AG09319 (cell line): ENCODE data around the gene NOVA1.
"Not testable (repeated sequence)": the region's sequence is repeated elsewhere in the genome, so short reads cannot be mapped to it uniquely, and the experiment has no call there.

ENCODE experiments used
- DNase-seq: peaks from one replicate; pipeline ENCODE4 v3.0.0-alpha.2; 2010; ENCODE audit warnings: low read depth; ENCODE audit errors: extremely low read depth
- TF ChIP-seq, protein P1 (sequence below): IDR thresholded peaks from 2 replicates; pipeline ENCODE4 v1.5.1; 2011; ENCODE audit warnings: low read depth, mild to moderate bottlenecking, inconsistent platforms, low read length, moderate library complexity

NOVA1 gene, protein sequence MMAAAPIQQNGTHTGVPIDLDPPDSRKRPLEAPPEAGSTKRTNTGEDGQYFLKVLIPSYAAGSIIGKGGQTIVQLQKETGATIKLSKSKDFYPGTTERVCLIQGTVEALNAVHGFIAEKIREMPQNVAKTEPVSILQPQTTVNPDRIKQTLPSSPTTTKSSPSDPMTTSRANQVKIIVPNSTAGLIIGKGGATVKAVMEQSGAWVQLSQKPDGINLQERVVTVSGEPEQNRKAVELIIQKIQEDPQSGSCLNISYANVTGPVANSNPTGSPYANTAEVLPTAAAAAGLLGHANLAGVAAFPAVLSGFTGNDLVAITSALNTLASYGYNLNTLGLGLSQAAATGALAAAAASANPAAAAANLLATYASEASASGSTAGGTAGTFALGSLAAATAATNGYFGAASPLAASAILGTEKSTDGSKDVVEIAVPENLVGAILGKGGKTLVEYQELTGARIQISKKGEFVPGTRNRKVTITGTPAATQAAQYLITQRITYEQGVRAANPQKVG

DNA sequence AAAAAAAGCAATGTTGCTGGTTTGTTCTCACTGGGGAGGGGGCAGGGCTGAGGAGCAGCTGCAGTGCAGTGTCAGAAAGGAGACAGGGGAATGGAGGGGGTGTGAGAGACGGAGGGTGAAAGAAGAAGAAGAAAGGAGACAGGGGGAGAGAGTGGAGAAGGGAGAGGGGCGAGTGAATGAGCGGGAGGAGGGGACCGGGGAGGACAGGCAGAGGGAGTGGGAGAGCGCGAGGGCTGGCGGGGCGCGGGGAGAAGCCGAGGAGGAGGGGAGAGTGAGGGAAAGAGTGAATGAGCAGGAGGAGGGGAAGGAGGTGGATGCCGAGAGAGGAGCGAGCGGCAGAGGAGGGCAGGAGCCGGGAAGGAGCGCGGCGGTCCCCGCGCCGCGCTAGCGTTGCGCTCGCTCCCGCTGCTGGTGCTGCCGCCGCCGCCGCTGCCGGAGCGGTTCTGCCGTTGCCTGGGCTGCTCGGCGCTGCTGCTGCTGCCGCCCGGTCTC lies at the start of gene NOVA1:
Gene NOVA1 (minus strand): TSS at position 445 of the 492 bp plus-strand sequence. CDS start 597 bp downstream, outside the sequence.
- TF ChIP-seq, protein P1, sequence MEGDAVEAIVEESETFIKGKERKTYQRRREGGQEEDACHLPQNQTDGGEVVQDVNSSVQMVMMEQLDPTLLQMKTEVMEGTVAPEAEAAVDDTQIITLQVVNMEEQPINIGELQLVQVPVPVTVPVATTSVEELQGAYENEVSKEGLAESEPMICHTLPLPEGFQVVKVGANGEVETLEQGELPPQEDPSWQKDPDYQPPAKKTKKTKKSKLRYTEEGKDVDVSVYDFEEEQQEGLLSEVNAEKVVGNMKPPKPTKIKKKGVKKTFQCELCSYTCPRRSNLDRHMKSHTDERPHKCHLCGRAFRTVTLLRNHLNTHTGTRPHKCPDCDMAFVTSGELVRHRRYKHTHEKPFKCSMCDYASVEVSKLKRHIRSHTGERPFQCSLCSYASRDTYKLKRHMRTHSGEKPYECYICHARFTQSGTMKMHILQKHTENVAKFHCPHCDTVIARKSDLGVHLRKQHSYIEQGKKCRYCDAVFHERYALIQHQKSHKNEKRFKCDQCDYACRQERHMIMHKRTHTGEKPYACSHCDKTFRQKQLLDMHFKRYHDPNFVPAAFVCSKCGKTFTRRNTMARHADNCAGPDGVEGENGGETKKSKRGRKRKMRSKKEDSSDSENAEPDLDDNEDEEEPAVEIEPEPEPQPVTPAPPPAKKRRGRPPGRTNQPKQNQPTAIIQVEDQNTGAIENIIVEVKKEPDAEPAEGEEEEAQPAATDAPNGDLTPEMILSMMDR, result no peak
- no peak for DNase-seq

DNA sequence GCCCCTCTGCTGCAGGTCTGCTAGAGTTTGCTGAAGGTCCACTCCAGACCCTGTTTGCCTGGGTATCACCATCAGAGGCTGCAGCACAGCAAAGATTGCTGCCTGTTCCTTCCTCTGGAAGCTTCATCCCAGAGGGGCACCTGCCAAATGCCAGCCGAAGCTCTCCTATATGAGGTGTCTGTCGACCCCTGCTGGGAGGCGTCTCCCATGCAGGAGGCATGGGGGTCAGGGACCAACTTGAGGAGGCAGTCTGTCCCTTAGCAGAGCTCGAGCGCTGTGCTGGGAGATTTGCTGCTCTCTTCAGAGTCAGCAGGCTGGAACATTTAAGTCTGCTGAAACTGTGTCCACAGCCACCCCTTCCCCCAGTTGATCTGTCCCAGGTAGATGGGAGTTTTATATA lies 47.2 kb upstream of the NOVA1 start:
- not testable (repeated sequence) for DNase-seq

DNA sequence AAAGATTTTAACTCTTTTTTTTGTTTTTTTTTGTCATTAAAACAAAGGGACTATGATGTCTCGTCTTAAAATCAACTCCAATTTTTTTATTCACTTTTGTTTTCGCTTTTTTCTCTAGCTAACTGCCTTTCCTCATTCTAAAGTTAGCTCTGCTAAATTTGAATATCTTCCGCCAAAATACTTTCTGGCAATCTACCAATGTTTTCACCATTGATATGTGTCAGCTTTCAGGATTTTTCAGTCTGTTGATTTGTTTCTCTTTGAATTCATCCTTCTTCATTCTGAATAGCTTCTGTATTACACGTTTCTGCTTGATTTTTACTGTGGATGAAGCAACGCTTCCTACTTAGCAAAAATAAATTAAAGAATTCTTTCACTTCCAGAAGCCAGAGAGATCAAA lies 38.7 kb upstream of the NOVA1 start:
- TF ChIP-seq, protein P1, result no peak
- DNase-seq, result no peak

DNA sequence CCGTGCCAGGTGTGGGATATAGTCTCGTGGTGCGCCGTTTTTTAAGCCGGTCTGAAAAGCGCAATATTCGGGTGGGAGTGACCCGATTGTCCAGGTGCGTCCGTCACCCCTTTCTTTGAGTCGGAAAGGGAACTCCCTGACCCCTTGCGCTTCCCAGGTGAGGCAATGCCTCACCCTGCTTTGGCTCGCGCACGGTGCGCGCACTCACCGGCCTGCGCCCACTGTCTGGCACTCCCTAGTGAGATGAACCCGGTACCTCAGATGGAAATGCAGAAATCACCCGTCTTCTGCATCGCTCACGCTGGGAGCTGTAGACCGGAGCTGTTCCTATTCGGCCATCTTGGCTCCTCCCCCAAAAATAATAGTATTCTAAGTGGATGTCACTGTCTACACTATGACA lies 37.1 kb upstream of the NOVA1 start:
- not testable (repeated sequence) for DNase-seq

DNA sequence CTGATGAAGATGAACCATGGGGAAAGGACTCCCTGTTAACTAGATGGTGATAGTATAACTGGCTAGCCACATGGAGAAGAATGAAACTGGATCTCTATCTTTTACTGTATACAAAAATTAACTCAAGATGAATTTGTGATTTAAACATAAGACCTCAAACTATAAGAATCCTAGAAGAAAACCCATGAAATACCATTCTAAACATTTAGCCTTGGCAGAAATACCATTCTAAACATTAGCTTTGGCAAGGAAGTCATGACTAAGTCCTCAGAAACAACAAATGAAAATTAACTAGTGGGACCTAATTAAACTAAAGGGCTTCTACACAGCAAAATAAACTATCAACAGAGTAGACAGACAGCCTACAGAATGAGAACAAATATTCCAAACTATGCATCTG lies 28.4 kb upstream of the NOVA1 start:
- TF ChIP-seq, protein P1, result no peak
- no peak for DNase-seq

DNA sequence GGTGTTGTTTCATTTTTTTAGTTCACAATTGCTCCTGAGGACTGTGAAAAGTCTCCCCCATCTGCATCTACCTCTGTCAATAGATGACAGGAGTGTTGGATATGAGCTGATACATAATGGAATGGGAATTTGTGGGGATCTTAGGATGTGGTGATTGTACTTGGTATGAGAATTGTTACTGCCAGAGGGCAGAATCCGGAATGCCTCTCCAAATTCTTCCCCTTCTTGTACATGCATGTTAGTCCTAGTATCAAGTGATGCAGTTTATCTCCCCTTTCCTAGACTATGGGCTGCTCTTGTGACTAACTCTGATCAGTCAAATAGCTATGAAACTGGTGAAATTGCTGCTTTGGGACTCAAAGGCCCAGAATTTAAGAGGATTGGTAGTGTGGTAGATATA lies 24.8 kb upstream of the NOVA1 start:
- TF ChIP-seq, protein P1, result no peak
- no peak for DNase-seq

DNA sequence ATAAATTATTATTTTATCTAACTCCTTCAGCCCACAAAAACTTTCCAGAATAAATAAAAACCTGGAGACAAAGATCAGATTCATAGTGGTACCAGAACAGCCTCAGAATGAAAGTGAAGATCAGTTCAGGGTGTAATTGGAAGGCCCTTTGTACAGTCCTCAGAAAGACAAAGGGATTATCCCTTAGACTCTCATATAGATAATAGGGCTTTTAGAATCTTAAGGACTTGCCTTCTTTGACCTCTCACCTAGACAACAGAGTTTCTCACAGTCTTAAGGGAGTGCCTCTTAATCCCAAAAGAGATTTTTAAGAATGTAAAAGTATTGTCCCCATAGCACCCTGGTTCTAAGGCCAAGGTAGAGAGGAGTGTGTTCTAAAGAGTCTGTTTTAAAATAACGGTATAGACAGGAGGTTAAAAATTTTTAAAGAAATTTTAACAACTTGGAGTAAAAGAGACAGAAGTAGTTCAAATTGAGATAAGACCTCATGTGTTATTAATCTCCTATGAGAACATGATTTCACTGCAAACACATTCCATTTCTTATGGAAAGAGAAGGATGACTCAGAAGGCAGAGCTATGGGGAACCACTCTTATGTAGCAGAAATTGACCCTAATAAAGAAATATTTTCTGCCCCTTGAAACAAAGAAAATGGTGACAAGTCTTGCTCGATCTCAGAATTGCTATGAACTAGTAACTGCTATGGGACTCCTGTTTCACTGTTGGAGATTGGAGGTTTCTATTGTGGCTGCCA lies 24.2 kb upstream of the NOVA1 start:
- TF ChIP-seq, protein P1, result no peak
- DNase-seq, result no peak

DNA sequence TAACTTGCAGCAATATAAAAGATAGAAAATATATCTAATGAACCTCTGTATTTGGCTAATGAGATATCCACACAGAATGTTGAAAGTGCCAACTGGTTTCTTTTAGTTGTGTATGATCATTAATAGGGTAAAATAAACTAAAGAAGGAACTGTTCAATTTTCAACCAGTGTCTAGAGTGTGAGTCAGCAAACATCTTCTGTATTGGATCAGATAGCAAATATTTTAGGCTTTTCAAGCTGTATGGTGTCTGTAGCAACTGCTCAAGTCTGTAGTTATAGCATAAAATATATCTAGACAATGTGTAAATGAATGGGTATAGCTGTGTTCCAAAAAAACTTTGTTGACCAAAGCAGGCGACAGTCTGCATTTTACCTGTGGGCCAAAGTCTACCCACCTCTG lies 23.5 kb upstream of the NOVA1 start:
- TF ChIP-seq, protein P1, result no peak
- no peak for DNase-seq
